GM21529 (cell line): Measurements from ENCODE around the gene NTRK2.

Experiments used
- ATAC-seq: cut with Tn5 transposase; IDR thresholded peaks from one replicate; pipeline ENCODE4 v1.9.1; 2021; ENCODE audit not compliant: unreplicated experiment

Gene NTRK2

DNA sequence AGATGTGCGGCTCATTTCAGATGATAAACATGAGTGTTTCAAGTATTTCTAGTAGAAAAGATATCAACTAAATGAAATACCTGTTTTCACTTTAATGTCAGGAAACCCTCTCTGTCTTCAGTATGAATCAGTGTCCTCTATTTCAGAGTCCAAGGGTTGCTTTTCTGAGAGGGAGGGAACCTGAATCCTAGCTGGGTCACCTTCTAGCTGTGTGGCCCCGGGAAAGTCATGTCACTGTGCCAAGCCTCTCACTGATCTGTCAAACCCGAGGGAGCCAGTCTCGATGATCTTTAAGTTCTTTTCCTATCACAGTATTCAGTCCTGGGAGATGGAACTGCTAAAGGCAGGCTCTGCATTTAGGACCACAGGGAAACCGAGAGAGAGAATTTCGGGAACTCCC lies 258.9 kb downstream of the NTRK2 start:
- no peak for ATAC-seq

DNA sequence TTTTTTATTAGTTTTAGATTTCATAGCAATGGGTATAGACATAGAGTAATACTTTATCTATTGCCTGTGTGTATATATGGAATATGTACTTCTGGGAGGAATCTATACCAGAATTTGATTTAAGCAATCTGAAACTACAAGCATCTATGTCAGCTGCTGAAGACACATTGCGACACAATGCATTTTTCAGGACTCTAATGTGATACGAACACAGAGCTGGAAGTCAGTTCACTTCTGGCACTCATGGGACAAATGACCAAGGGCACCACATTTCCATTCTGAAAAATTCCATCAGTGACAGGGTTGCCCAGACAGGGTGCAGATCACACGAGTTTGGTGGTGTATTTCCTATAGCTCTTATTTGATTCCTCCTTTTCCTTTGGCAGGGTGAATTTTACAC lies 259.5 kb downstream of the NTRK2 start:
- ATAC-seq: no peak

GRCh38 chr9:84932915-84933527 lies 263.5 kb downstream of the NTRK2 start:
- no peak for ATAC-seq

- ATAC-seq: no peak
These were observed 266.1 kb downstream of the NTRK2 start for GRCh38 chr9:84935528-84936117.

DNA sequence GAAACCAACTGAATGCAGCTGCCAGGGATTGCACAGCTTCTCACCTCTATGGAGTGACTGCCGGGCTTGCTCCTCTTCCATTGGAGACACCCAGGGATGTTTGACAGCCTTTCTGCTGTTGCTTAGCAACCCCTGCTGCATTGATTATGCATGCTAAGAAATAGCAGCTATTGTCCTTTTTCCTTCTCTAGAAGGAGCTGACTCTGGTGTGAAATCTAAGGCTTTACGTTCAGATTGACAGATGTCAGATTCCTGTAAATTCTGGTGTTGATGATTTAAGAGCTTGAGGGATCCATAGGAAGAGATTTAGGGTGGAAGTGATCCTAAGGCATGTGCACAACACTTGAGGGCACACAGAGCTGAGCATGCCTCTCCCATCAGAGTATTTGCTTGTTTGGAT lies 267.7 kb downstream of the NTRK2 start:
- ATAC-seq: no peak

- ATAC-seq: no peak
These were observed 268.1 kb downstream of the NTRK2 start for GRCh38 chr9:84937581-84937980.

- no peak for ATAC-seq
These were observed 270.2 kb downstream of the NTRK2 start for GRCh38 chr9:84939774-84940173.

DNA sequence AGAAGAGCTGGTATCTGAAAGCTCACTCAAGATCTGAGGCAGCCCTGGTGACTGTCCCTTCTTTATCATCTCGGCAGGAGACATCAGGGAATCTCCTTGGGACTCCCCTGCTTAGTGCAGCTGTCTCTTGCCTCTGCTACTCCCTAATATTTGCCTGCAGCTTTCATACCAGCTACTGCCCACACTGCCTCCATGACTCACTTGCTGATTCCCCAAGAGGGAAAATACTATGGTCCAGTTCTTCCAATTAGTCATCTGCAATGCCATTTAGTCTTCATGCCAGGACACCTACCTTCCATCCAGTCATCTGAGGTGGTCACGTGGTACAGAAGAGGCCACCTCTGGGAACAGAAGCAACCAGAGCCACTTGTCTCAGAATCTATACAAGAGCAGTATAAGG lies 270.8 kb downstream of the NTRK2 start:
- no peak for ATAC-seq

- no peak for ATAC-seq
These were observed 272.3 kb downstream of the NTRK2 start for GRCh38 chr9:84941792-84942191.

- no peak for ATAC-seq
These were observed 274.0 kb downstream of the NTRK2 start for GRCh38 chr9:84943482-84944050.

DNA sequence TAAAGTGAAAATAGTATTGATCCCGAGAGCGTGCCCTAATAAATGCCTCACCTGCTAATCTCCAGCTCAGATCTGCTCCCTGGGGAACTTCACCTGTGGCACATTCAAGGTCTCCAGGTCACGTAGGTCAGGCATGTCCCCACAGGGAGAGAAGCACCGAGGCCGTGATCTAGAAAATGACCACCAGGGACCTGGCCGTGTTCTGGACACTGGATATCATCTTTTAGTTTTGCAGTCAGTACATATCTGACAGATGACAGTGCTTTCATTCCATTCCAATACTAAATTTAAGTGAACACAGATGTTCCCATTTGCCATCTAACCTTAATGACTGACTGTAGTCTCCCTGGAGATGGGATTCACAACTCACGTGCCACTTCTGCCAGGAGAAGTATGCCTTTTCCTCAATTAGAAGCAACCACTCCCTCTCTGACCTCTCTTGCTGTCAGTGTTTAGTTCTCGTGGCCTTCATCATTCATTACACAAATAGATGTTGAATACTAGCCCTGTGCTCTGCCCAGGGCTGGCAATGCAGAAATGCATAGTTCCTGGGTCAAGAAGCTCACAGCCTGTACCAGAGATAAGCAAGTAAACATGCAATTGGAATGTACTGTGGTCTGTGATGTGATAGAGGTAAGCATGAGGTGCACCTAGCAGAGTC lies 276.5 kb downstream of the NTRK2 start:
- ATAC-seq: no peak

- no peak for ATAC-seq
These were observed 278.0 kb downstream of the NTRK2 start for GRCh38 chr9:84947412-84947972.

GRCh38 chr9:84949258-84949657 lies 279.7 kb downstream of the NTRK2 start:
- ATAC-seq: no peak

- no peak for ATAC-seq
These were observed 280.4 kb downstream of the NTRK2 start for GRCh38 chr9:84949971-84950370.

- no peak for ATAC-seq
These were observed 281.6 kb downstream of the NTRK2 start for GRCh38 chr9:84950879-84951811.

DNA sequence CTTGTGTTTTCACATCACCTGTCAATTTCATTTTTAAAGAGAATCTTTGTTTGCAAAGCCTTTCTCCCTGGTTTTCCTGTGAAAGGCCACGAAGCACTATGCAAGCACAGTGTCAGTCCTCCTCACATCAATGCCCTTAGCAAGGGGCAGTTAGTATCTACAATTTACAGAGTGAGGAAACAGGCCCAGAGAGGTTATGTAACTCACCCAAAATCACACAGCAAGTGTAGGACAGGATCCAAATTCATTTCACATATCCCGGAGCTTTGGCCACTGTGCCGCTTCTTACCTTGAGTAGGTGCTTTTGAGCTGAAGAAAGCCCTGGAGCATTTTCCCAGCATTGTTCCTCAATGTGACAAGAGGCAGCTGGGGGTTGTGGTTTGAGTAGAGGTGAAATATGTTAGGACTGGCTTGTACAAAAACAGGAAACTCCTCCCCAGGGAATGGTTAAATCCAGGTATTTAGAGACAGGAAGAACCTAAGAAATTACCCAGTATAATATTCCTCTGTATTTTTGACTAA lies 283.8 kb downstream of the NTRK2 start:
- no peak for ATAC-seq

DNA sequence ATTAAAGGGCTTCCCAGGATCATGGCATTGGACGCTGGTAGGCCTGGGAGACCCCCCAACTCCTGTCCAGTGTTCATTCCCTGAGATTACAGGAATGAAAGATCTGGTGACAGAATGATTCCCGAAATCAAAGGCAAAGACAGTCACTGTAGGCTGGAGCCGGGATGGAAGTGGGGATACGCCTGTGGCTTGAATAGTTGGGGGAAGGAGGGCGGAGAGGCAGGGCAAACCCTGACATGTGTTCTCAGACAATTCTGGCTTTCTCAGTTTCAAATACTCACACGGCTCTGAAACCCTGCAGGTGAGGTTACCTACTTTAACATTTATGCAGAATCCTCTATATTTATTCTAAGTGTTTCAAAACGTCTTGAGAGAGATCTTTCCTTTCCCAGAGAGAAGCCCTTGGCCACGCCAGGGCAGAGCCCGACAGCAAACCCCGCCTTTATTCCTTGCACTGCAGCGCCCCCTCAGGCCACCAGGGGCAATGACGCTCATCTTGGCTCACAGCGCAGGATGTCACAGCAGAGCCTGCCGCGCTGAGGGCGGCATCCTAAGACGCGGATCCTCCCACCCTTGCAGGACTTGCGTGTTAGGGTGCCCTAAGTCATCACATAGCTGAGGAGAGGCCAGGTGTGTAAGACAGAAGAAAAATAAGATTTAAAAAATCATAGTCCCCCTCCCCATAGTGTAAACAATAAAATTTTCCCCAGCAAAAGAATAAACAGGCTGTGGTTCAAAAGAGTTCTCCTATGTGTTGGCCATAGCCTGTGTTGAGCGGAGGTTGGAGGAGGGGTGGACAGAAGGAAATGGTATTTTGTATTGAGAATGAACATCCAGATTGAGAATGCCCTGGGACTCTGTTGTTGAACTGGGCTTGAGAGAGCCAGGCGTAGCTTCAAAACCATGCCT lies 284.5 kb downstream of the NTRK2 start:
- ATAC-seq: peak; percentile 97

GRCh38 chr9:84955155-84955554 lies 285.6 kb downstream of the NTRK2 start:
- ATAC-seq: no peak

GRCh38 chr9:84955971-84956370 lies 286.4 kb downstream of the NTRK2 start:
- no peak for ATAC-seq

DNA sequence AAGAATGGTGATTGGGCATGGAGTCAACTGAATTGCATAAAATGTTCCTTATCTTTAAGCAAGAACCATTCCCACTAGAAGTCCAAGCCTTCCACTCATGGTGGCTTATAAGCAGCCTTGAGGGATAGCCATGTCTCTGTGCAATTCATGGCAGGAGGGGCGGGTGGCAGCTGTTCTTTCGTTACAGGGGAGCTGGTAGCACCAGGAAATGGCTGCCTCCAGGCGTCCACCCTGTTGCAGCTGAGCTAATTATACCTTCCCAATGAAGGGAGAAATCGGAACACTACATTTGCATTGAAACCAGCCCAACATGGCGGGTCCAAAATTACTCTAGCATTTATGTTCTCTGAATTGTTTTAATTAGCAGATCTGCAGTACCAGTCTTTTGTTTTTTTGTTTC lies 289.8 kb downstream of the NTRK2 start:
- ATAC-seq: no peak
